Suprapubic skin (tissue), 4 donors: ENCODE results near the gene CCDC71L. TPM values are rescaled to one million over a fixed set of nuclear protein-coding genes. Genes with fewer than 3 reads are reported as not detected.

Experiments used
- DNase-seq, 2 donors: peaks; one replicate each; pipeline ENCODE4 v3.0.0-alpha.2; 2019; ENCODE audit warnings: low spot score in 2 of 2
- H3K27ac ChIP-seq: fragments of 200-600 bp; sonication (generic); one replicate; pipeline ENCODE4 v1.5.1; 2019
- H3K27me3 ChIP-seq: fragments of 200-600 bp; sonication (generic); one replicate; pipeline ENCODE4 v1.5.1; 2019
- H3K36me3 ChIP-seq: fragments of 200-600 bp; sonication (generic); one replicate; pipeline ENCODE4 v1.5.1; 2019
- H3K4me1 ChIP-seq: fragments of 200-600 bp; sonication (generic); one replicate; pipeline ENCODE4 v1.5.1; 2019
- H3K4me3 ChIP-seq: fragments of 200-600 bp; sonication (generic); one replicate; pipeline ENCODE4 v1.5.1; 2019; ENCODE audit warnings: mild to moderate bottlenecking
- H3K9me3 ChIP-seq: fragments of 200-600 bp; sonication (generic); one replicate; pipeline ENCODE4 v1.5.1; 2019
- CTCF ChIP-seq, 2 donors: fragments of 200-600 bp in 1 of 2; fragments of 450-650 bp in 1 of 2; sonication (generic) in 1 of 2; IDR thresholded peaks; one replicate each; pipeline ENCODE4 v1.5.1; 2016 to 2019; ENCODE audit warnings: antibody characterized with exemption in 2 of 2, mild to moderate bottlenecking in 1 of 2, moderate library complexity in 1 of 2
- EP300 ChIP-seq: sonication (generic); formaldehyde crosslinking; IDR thresholded peaks from one replicate; pipeline ENCODE4 v1.6.1; 2017; ENCODE audit warnings: antibody characterized with exemption
- POLR2A ChIP-seq, 2 donors: fragments of 450-650 bp; IDR thresholded peaks; one replicate each; pipeline ENCODE4 v1.6.1; 2017; ENCODE audit warnings: antibody characterized with exemption in 2 of 2, mild to moderate bottlenecking in 2 of 2, moderate library complexity in 2 of 2
- POLR2AphosphoS5 ChIP-seq, 3 donors: sonication (generic); formaldehyde crosslinking; IDR thresholded peaks; one replicate each; pipeline ENCODE4 v1.6.1; 2017; ENCODE audit warnings: antibody characterized with exemption in 3 of 3
- WGBS: methylation state at CpG from one replicate; pipeline ENCODE4 v1.1.5; 2018; 5-methylcytosine and 5-hydroxymethylcytosine counted together
- total RNA-seq, 4 donors: library from RNA; depleted of rRNA; stranded (reverse); fragments of >200 nt; gene quantifications; one replicate each; pipeline ENCODE4 v1.1.0, GENCODE V29; 2016

CCDC71L gene
- total RNA-seq, 4 donors from 2014 or later: 7.8 to 18.2 (median 12.9) TPM

- TF ChIP-seq POLR2AphosphoS5 (IDR thresholded peaks at IDR 0.05) (no peak), CTCF (IDR thresholded peaks at IDR 0.05) (no peak), EP300 (no peak), POLR2A (IDR thresholded peaks at IDR 0.05) (no peak)
- H3K36me3 ChIP-seq: no peaks in the 10 kb centered on the region
- no peaks in the 10 kb centered on the region for H3K9me3 ChIP-seq
- H3K27me3 ChIP-seq: no peaks in the 10 kb centered on the region
- H3K27ac ChIP-seq: no peak overlapping the region
- no peaks in the 10 kb centered on the region for H3K4me1 ChIP-seq
- DNase-seq: no peak
- H3K4me3 ChIP-seq: no peak overlapping the region
- WGBS: 53% methylated on average over 6 of the region's 6 CpGs
Measured at GRCh38 chr7:106610996-106611886, 49.7 kb downstream of the CCDC71L start.

- WGBS: 92% methylated on average over 5 of the region's 5 CpGs
- H3K27ac ChIP-seq: no peak overlapping the region
- H3K36me3 ChIP-seq: no peaks in the 10 kb centered on the region
- TF ChIP-seq POLR2AphosphoS5 (IDR thresholded peaks at IDR 0.05) (no peak), CTCF (IDR thresholded peaks at IDR 0.05) (no peak), EP300 (no peak), POLR2A (IDR thresholded peaks at IDR 0.05) (no peak)
- no peak for DNase-seq
- no peaks in the 10 kb centered on the region for H3K9me3 ChIP-seq
- H3K4me1 ChIP-seq: no peaks in the 10 kb centered on the region
- H3K27me3 ChIP-seq: no peaks in the 10 kb centered on the region
- no peak overlapping the region for H3K4me3 ChIP-seq
Measured at GRCh38 chr7:106609416-106609815, 51.5 kb downstream of the CCDC71L start.

GRCh38 chr7:106608661-106609060 lies 52.3 kb downstream of the CCDC71L start:
- WGBS: 100% methylated on average over 1 of the region's 1 CpG
- no peaks in the 10 kb centered on the region for H3K27me3 ChIP-seq
- H3K36me3 ChIP-seq: no peaks in the 10 kb centered on the region
- TF ChIP-seq POLR2AphosphoS5 (IDR thresholded peaks at IDR 0.05): no peak
- no peak for TF ChIP-seq EP300
- TF ChIP-seq CTCF (IDR thresholded peaks at IDR 0.05): no peak
- no peak for TF ChIP-seq POLR2A (IDR thresholded peaks at IDR 0.05)
- no peak overlapping the region for H3K27ac ChIP-seq
- no peaks in the 10 kb centered on the region for H3K9me3 ChIP-seq
- no peak for DNase-seq
- H3K4me1 ChIP-seq: no peaks in the 10 kb centered on the region
- H3K4me3 ChIP-seq: no peak overlapping the region

Other genes with a start within 250 kb of the CCDC71L start
- gene PIK3CG, start 204.1 kb upstream of the CCDC71L start, total RNA-seq: 1 to 10 TPM; 1.3 to 6.2 (median 2.3) TPM